Measurements from ENCODE around the gene ABR.
"Not testable (repeated sequence)": the region's sequence is repeated elsewhere in the genome, so short reads cannot be mapped to it uniquely, and the experiment has no call there.

The ABR gene

DNA sequence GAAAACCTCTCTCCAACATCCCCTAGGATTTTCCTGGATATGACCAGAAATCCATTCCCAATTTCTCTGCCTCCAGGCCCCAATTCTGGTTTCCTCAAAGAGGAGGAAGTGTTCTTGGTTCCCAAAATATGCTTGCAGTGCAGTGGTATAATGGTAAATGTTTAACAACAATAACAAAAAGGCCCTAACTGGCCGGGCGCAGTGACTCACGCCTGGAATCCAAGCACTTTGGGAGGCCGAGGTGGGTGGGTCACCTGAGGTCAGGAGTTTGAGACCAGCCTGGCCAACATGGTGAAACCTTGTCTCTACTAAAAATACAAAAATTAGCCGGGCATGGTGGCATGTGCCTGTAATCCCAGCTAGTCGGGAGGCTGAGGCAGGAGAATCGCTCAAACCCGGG lies 184.5 kb downstream of the ABR start:
- in situ Hi-C loops (cut with MboI; ENCODE audit: low sequenced_read_pairs) = not testable (repeated sequence)

DNA sequence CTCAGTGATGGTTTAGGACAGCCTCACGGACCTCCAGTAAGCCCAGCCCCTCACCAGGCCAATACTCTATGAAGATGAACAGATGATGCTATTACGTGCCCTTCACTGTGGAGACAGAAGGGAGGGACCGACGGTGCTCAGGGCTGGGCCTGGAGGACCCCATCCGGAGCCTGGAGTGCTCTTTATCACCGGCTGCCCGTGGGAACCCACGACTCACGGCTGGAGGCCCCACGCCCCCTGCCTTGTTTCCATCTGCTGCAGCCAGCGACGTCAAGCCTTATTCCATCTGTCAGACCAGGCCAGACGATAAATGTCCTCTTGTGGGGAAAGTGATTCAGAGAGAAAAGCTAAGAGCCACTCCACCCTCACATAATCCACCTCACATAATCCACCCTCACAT lies 186.8 kb downstream of the ABR start:
- in situ Hi-C loops (cut with MboI; ENCODE audit: low sequenced_read_pairs) = no loop called here

DNA sequence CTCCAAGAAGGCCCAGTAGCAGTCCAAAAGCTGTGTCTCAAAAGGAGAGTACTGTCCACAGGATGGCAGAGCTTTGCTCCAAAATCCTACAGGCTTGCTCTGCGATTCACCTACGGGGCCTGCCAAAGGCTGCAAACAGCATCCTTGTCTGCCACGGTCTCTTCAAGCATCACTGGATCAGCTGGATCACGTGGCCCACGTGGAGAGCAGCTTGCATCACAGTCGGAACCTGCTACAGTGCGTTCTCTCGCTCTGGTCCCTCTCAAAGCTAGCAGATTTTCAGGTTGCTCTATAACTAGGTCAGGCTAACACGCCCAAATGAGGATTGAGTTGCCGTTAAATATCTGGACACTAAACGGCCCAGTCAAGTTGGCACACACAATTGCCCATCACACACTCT lies 191.2 kb downstream of the ABR start:
- in situ Hi-C loops (cut with MboI; ENCODE audit: low sequenced_read_pairs) = no loop called here

DNA sequence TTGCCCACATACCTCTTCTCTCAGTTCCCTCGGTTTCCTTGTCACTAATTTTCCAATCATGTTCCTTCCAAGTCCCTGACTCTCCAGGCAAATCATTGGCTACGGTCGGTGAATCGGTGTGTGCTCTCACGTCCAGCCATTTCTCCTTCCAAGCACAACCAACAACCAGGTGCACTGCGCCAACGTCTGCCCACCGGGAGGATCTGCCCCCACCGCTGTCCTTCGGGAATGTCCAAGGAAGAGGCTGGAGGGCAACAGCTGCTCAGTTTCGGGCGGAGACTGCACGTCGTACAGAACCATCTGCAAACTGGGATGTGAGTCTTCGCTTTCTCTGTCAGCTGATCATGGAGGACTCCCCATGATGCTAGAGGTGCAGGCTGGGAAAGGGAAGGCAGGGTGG lies 191.8 kb downstream of the ABR start:
- in situ Hi-C loops (cut with MboI; ENCODE audit: low sequenced_read_pairs) = no loop called here

- in situ Hi-C loops (cut with MboI; ENCODE audit: low sequenced_read_pairs) = no loop called here
Measured at GRCh38 chr17:986322-986929, 193.4 kb downstream of the ABR start.

DNA sequence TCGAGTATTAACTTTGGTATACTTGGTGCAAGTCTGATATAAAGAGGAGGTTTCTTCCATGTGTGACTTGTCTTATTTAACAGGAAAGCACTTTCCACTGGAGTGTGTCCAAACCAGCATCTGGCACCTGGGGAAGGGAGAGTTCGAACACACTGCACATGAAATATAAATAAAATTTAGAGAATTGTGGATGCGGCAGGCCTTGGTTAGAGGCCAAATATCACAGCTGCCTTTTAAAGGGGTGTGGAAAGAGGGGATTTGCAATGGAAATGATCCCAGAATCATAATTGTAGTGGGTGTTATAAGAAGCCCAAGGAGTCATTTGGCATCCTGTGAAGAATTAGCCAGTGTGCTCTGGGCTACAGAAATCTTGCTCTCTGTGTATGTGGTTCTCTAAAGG lies 195.9 kb downstream of the ABR start:
- in situ Hi-C loops (cut with MboI; ENCODE audit: low sequenced_read_pairs) = no loop called here

GRCh38 chr17:981292-981658 lies 198.5 kb downstream of the ABR start:
- in situ Hi-C loops (cut with MboI; ENCODE audit: low sequenced_read_pairs) = no loop called here

DNA sequence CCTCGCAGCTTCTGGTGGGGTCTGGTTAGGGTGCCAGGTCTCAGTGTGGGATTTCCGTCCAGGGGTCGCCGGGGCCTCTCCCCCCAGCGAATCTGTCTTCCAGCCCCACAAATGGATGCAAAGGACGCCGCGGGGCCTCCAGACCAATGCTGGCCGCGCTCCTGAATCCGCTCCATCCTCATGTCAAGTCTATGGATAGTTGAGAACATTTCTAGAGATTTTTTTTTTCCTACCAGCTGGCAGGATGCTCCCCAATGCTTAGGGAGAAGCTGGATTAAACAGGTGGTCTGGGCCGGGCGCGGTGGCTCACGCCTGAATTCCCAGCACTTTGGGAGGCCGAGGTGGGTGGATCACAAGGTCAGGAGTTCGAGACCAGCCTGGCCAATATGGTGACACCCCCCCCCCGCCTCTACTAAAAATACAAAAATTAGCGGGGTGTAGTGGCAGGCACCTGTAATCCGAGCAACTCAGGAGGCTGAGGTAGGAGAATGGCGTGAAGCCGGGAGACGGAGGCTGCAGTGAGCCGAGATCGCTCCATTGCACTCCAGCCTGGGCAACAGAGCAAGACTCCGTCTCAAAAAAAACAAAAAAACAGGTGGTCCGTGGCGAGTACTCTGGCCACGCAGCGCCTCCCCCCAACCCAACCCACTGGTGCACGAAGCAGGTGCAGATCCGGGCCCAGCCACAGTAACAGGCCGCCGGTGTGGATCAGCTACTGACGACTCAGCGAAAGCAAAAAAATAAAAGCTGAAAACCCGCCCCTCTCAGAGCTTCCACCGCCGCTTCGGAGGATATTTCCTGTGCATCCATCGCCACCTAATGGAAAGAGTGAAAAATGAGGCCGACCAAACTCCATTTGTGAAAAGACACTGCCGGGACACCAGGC lies 199.1 kb downstream of the ABR start:
- in situ Hi-C loops (cut with MboI; ENCODE audit: low sequenced_read_pairs) = no loop called here

- in situ Hi-C loops (cut with MboI; ENCODE audit: low sequenced_read_pairs) = no loop called here
Measured at GRCh38 chr17:979539-980405, 200.0 kb downstream of the ABR start, which contains the start of gene NXN. TSS of gene NXN (minus strand) at chr17:979776.

DNA sequence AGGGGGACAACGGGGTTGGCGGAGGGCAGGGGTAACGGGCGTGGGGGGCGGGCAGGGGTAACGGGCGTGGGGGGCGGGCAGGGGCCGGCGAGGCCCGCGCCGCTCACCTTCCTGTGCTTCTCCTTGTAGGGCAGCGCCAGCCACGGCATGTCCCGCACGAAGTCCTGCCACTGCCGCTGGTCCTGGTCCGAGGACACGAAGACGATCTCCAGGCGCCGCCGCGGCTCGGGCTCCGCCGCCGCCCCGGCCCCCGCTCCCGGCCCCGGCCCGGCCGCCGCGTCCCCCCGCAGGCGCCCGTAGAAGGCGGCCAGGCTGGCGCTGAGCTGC lies 200.6 kb downstream of the ABR start:
- in situ Hi-C loops (cut with MboI; ENCODE audit: low sequenced_read_pairs) = no loop called here

GRCh38 chr17:978103-979093 lies 201.4 kb downstream of the ABR start:
- in situ Hi-C loops (cut with MboI; ENCODE audit: low sequenced_read_pairs) = no loop called here

DNA sequence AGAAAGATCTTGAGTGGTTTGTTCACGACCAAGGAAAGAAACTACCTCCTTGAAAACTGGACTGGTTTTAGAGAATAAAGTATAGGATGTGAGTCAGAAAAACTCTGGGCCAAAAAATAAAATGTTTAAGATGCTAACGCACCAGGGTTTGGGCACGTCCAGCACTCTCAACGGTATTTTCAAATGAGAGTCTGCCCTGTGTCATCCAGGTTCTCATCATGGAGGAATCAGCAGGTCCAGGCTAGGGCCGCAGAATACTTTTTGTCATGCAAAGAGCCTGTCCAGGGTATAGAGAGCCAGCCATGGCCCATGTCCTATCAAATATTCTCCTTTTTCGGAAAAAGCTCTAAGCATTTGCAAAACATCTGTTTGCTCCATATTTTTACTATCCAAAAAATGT lies 202.6 kb downstream of the ABR start:
- in situ Hi-C loops (cut with MboI; ENCODE audit: low sequenced_read_pairs) = no loop called here

DNA sequence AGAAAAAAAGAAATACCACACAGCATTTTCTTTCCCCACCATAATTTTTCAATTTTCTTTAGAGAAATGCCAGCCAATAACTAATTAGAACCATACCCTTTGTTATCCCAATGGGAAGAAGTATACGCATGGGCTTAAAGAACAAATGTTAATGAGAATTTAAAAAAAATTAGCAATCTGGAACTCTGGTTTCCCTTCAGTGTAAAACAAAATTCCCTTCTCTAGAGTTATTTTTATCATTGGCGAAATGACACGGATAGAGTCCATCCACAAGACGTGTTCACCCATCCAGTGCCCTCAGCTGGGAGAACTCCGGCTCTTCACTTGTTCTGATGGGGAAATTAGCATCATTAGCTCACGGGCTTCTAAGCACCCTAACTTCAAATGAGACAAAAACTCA lies 203.5 kb downstream of the ABR start:
- in situ Hi-C loops (cut with MboI; ENCODE audit: low sequenced_read_pairs) = no loop called here

GRCh38 chr17:975371-975915 lies 204.3 kb downstream of the ABR start:
- in situ Hi-C loops (cut with MboI; ENCODE audit: low sequenced_read_pairs) = no loop called here

GRCh38 chr17:974778-975177 lies 205.0 kb downstream of the ABR start:
- in situ Hi-C loops (cut with MboI; ENCODE audit: low sequenced_read_pairs) = not testable (repeated sequence)

DNA sequence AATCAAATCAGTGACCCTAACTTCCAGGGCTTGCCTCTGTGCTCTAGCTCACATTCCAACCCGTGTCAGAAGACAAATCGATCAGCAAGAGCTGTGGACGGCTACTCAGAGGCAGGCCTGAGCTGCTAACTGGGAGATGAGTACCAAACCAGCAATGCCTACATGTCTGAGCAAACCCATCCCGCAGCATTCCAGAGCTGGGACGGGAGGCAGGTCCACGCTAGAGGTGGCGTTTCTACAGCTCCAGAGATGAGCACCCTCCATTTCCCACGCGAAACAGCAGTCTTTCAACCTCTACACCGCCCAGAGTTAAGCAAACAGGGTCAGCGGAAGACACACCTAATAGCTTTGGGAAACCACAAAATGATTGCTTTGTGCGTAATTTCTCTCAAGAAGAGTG lies 206.7 kb downstream of the ABR start:
- in situ Hi-C loops (cut with MboI; ENCODE audit: low sequenced_read_pairs) = no loop called here

DNA sequence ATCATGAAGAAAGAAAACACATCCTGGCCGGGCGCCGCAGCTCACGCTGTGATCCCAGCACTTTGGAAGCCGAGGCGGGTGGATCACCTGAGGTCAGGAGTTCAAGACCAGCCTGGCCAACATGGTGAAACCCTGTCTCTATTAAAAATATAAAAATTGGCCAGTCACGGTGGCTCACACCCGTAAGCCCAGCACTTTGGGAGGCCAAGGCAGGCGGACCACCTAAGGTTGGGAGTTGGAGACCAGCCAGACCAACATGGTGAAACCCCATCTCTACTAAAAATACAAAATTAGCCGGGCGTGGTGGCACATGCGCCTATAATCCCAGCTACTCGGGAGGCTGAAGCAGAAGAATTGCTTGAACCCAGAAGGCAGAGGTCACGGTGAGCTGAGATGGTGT lies 207.9 kb downstream of the ABR start:
- in situ Hi-C loops (cut with MboI; ENCODE audit: low sequenced_read_pairs) = not testable (repeated sequence)

GRCh38 chr17:970364-970763 lies 209.4 kb downstream of the ABR start:
- in situ Hi-C loops (cut with MboI; ENCODE audit: low sequenced_read_pairs) = no loop called here

DNA sequence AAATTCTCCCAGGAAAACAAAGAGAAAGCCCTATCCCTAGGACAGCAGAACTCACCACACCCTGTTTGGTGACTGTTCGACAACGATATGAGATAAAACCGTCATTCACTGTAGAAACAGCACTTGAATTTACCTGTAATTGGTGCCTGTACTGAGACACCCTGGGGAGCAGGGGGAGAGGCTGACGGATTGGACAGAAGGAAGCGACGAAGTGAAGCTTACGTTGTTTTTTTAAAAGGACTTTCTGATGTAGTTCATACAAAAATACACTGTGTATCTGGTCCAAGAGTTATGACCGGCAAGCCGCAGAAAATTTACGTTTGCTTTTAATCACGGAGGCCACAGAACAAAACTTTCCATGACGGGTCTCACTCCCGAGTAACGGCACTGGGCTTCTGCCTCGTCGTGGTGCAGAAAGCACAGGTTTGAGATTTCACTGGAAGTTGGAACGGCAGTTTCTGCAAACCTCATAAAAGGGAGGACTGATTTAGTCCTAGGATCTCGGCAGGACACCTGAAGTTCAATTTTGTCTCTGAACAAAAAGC lies 209.9 kb downstream of the ABR start:
- in situ Hi-C loops (cut with MboI; ENCODE audit: low sequenced_read_pairs) = no loop called here
